ENCODE results near the gene WDR87.

WDR87 gene

GRCh38 chr19:37845932-37846331 is 60.5 kb downstream of the WDR87 start:
- TF ChIP-seq CTCF (IDR thresholded peaks at IDR 0.05; ENCODE audit: low read depth, low read length, missing control alignments), result no peak
- H3K4me3 ChIP-seq (ENCODE audit: low read depth, low read length), result no peak overlapping the region
- in situ Hi-C loops (cut with HindIII; ENCODE audit: low sequenced_read_pairs), result no loop called here
- no peak for DNase-seq (ENCODE audit: low read depth)
